ENCODE results near the gene SERGEF. TPM values are rescaled to one million over a fixed set of nuclear protein-coding genes. Genes with fewer than 3 reads are reported as not detected.

Gene SERGEF
- total and polyA plus RNA-seq, 2 of the 13 experiments (the other 11 are each of a cell fraction or from before 2014, with no cell fraction given) = 54.5 to 114 TPM

- over 99% methylated on average over 3 of the region's 3 CpGs for WGBS (ENCODE audit: low lambda C conversion rate)
- in situ Hi-C loops (cut with HindIII; ENCODE audit: extremely low pct_ligation_motif_present, low pct_unique_long_range_greater_than_20kb) = no loop called here
- ATAC-seq = no peak
Observed at GRCh38 chr11:17951685-17952388, 61.0 kb downstream of the SERGEF start.

GRCh38 chr11:17950644-17951043 lies 62.2 kb downstream of the SERGEF start:
- WGBS (ENCODE audit: low lambda C conversion rate) = 100% methylated on average over 1 of the region's 1 CpG
- ChIA-PET POLR2A (no interaction called here), CTCF (ENCODE audit: low intra/inter-chr PET ratio, low total read pairs) (no interaction called here)
- Histone ChIP-seq H3K9me3 (ENCODE audit: low read length) (no peaks in the 10 kb centered on the region), H3K27me3 (ENCODE audit: control insufficient read depth in 1 of 2, insufficient read depth in 2 of 2, low read length in 2 of 2) (no peaks in the 10 kb centered on the region), H3K9ac (ENCODE audit: insufficient read depth, low read depth, low read length) (no peak overlapping the region), H3K4me3 (replicated peaks in 1 of 3; ENCODE audit: insufficient read depth in 1 of 3, low read depth in 2 of 3, low read length in 3 of 3) (no peak overlapping the region), H2AFZ (ENCODE audit: low read length) (no peak overlapping the region), H3K4me1 (ENCODE audit: insufficient read depth, low read length) (peaks cover 18% of the 10 kb centered on the region), H3K4me2 (ENCODE audit: low read depth, low read length) (no peak overlapping the region), H3K36me3 (replicated peaks in 1 of 2; ENCODE audit: control insufficient read depth in 1 of 2, insufficient read depth in 2 of 2, low read length in 2 of 2) (peaks cover 22 to 67% of the 10 kb centered on the region in 2 experiments), H4K20me1 (ENCODE audit: insufficient read depth, low read length) (no peaks in the 10 kb centered on the region; the same call in 1 of the 2 replicates), H3K27ac (ENCODE audit: extremely low read length, insufficient read depth, low read length) (no peak overlapping the region), H3K79me2 (ENCODE audit: insufficient read depth, low read length) (no peaks in the 10 kb centered on the region)
- BruUV-seq (replicated peaks) = no TSS peak
- no peak for ATAC-seq
- intact Hi-C loops (cut with micrococcal nuclease; ENCODE audit: unreplicated experiment) (no loop called here), in situ Hi-C loops (cut with HindIII; ENCODE audit: extremely low pct_ligation_motif_present, low pct_unique_long_range_greater_than_20kb) (no loop called here)
- no peak for FAIRE-seq
- no peak for DNase-seq (ENCODE audit: low spot score)
- TF ChIP-seq SIN3B (IDR thresholded peaks at IDR 0.05; ENCODE audit: low read length) (no peak), HNF4G (IDR thresholded peaks at IDR 0.05; ENCODE audit: borderline replicate concordance, low read depth, low read length) (no peak), HNF4G (CRISPR knock-in tag; IDR thresholded peaks at IDR 0.05; ENCODE audit: borderline replicate concordance, low read depth) (no peak), SMYD3 (CRISPR knock-in tag; IDR thresholded peaks at IDR 0.05) (no peak), DBP (CRISPR knock-in tag; IDR thresholded peaks at IDR 0.05; ENCODE audit: not compliant biosample characterization) (no peak), HOXA9 (CRISPR knock-in tag; IDR thresholded peaks at IDR 0.05; ENCODE audit: borderline replicate concordance) (no peak), ZNF317 (CRISPR knock-in tag; IDR thresholded peaks at IDR 0.05) (no peak), ZNF143 (CRISPR knock-in tag; IDR thresholded peaks at IDR 0.05) (no peak), REXO4 (CRISPR knock-in tag; IDR thresholded peaks at IDR 0.05; ENCODE audit: borderline replicate concordance) (no peak), ZBTB43 (CRISPR knock-in tag; conservative IDR thresholded peaks at IDR 0.05) (no peak), ISL2 (CRISPR knock-in tag; IDR thresholded peaks at IDR 0.05) (no peak), CSRNP2 (CRISPR knock-in tag; conservative IDR thresholded peaks at IDR 0.05; ENCODE audit: low read depth) (no peak), PLRG1 (conservative IDR thresholded peaks at IDR 0.05) (no peak), ZNF562 (CRISPR knock-in tag; IDR thresholded peaks at IDR 0.05; ENCODE audit: borderline replicate concordance) (no peak)

More at GRCh38 chr11:17951685-17952388, 61.0 kb downstream of the SERGEF start:
- DNase-seq (ENCODE audit: low spot score) (no peak), FAIRE-seq (no peak)
- Histone ChIP-seq H3K4me3 (replicated peaks in 1 of 3; ENCODE audit: insufficient read depth in 1 of 3, low read depth in 2 of 3, low read length in 3 of 3) (no peak overlapping the region), H2AFZ (ENCODE audit: low read length) (no peak overlapping the region), H4K20me1 (ENCODE audit: insufficient read depth, low read length) (no peaks in the 10 kb centered on the region; the same call in 1 of the 2 replicates), H3K4me2 (ENCODE audit: low read depth, low read length) (no peak overlapping the region), H3K27ac (ENCODE audit: extremely low read length, insufficient read depth, low read length) (no peak overlapping the region), H3K4me1 (ENCODE audit: insufficient read depth, low read length) (peaks cover 18% of the 10 kb centered on the region), H3K9ac (ENCODE audit: insufficient read depth, low read depth, low read length) (no peak overlapping the region), H3K27me3 (ENCODE audit: control insufficient read depth in 1 of 2, insufficient read depth in 2 of 2, low read length in 2 of 2) (no peaks in the 10 kb centered on the region), H3K9me3 (ENCODE audit: low read length) (no peaks in the 10 kb centered on the region), H3K36me3 (replicated peaks in 1 of 2; ENCODE audit: control insufficient read depth in 1 of 2, insufficient read depth in 2 of 2, low read length in 2 of 2) (peaks cover 28 to 79% of the 10 kb centered on the region in 2 experiments), H3K79me2 (ENCODE audit: insufficient read depth, low read length) (no peaks in the 10 kb centered on the region)
- POLR2A ChIA-PET = no interaction called here
- intact Hi-C loops (cut with micrococcal nuclease; ENCODE audit: unreplicated experiment) = no loop called here
- CTCF ChIA-PET (ENCODE audit: low intra/inter-chr PET ratio, low total read pairs) = no interaction called here
- TF ChIP-seq ZNF773 (CRISPR knock-in tag; IDR thresholded peaks at IDR 0.05; ENCODE audit: borderline replicate concordance) (no peak), TARDBP (CRISPR knock-in tag; IDR thresholded peaks at IDR 0.05) (no peak), SRSF9 (IDR thresholded peaks at IDR 0.05; ENCODE audit: borderline replicate concordance, insufficient read depth, low read depth, low read length, poor library complexity, severe bottlenecking) (no peak), ZNF143 (CRISPR knock-in tag; IDR thresholded peaks at IDR 0.05) (no peak)
- BruUV-seq (replicated peaks) = no TSS peak
